ENCODE results near the gene TMPRSS2.

Gene TMPRSS2

DNA sequence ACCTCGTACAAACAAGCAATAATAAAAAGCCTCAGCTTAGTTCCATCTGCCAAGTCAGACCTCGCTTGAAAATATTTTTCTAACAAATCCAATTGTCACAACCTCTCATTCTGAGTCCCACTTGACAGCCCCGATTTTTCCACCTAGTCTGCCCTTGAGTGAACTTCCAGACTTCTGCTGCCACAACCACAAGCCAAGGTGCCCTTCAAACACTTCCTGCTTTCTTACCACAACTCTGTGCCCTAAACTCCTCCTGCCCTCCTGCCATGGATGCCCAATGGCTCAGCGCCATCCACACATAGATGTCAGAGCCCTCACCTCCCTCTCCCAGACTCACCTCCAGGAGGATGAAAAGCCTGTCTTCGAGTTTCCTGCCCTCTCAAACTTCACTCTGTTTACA is 3.9 kb downstream of the TMPRSS2 start:
- TF ChIP-seq, protein P1, sequence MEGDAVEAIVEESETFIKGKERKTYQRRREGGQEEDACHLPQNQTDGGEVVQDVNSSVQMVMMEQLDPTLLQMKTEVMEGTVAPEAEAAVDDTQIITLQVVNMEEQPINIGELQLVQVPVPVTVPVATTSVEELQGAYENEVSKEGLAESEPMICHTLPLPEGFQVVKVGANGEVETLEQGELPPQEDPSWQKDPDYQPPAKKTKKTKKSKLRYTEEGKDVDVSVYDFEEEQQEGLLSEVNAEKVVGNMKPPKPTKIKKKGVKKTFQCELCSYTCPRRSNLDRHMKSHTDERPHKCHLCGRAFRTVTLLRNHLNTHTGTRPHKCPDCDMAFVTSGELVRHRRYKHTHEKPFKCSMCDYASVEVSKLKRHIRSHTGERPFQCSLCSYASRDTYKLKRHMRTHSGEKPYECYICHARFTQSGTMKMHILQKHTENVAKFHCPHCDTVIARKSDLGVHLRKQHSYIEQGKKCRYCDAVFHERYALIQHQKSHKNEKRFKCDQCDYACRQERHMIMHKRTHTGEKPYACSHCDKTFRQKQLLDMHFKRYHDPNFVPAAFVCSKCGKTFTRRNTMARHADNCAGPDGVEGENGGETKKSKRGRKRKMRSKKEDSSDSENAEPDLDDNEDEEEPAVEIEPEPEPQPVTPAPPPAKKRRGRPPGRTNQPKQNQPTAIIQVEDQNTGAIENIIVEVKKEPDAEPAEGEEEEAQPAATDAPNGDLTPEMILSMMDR (IDR thresholded peaks at IDR 0.05), result no peak
- no peak for TF ChIP-seq ZFX (IDR thresholded peaks at IDR 0.05; ENCODE audit: borderline replicate concordance)
- peak overlapping the region; percentile 92 for H3K27ac ChIP-seq

DNA sequence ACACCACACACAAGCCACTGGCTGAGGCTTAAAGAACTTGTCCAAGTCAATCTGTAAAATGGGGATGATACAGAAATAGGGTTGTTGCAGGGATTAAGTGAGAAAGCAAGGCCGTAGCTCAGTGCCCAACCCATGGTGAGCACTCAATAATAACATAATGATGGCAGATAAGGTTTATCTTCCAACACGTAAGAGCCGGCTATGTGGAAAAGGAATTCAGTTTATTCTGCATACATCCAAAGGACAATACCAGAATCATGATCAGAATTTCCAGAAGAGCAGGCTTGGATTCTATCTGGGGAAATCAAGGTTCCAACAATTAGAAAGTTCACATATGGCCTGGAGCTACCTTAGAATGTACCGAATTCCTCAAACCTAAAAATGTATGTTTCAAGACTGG is 4.6 kb downstream of the TMPRSS2 start:
- peak overlapping the region; percentile 92 for H3K27ac ChIP-seq
- TF ChIP-seq, protein P1 (IDR thresholded peaks at IDR 0.05), result no peak
- TF ChIP-seq ZFX (IDR thresholded peaks at IDR 0.05; ENCODE audit: borderline replicate concordance), result no peak

DNA sequence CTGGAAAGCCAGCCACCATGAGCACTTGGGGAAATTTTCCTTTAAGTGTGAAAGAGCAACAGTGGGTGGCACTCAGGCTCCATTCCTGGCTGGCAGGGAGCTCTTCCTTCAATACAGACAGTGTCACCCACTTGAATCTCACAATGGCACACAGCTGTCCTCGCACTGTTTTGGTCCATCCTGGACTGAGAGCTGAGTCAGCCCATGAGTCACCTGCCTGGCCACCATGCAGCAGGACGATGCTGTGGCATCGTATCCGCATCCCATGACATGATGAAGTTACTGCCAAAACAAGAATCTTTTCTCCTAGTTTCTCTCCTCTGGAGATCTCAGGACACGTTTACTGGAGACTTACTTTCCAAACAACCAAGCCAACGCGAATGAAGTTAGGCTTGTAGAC is 6.0 kb downstream of the TMPRSS2 start:
- H3K27ac ChIP-seq, result peak overlapping the region; percentile 92
- no peak for TF ChIP-seq ZFX (IDR thresholded peaks at IDR 0.05; ENCODE audit: borderline replicate concordance)
- TF ChIP-seq, protein P1 (IDR thresholded peaks at IDR 0.05), result no peak; the same call in none of the 2 replicates

DNA sequence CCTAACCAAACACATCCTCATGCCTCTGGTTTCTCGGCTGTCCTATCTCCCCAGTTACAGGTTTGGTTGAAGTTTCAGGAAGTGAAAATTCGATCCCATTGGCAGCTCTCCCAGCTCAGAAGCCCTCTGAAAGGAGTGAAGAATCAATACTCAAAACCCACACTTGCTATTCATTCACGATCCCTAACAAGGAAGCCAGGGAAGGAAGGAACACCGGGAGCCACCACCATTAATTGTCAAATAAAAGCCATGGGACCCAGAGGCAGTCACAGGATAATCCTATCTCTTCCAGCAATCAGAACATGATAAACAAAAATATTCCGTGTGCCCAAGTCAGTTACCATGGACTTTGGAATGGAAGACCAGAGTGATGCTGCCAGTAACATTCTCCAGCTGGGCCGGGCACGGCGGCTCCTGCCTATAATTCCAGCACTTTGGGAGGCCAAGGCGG is 7.0 kb downstream of the TMPRSS2 start:
- H3K27ac ChIP-seq, result peak overlapping the region; percentile 92
- TF ChIP-seq, protein P1 (IDR thresholded peaks at IDR 0.05), result no peak
- TF ChIP-seq ZFX (IDR thresholded peaks at IDR 0.05; ENCODE audit: borderline replicate concordance), result no peak

DNA sequence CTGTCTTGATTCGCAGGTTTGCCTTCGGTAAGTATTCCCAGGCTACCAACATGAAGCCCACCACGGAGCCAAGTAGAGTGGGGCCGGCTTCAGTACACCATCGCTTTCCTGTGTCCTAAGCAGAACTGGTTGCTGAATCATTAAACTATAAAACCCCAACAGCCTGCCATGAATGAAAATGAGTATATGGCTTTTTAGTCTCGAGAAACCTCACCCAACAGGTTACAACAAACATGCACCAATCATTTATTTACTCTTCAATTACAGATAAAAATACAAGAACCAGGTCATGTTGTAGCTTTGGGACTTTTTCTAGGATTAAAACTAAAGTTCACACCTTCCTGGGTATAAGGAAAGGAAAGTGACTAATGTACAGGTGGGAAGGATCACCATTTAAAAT is 7.6 kb downstream of the TMPRSS2 start:
- peak overlapping the region; percentile 92 for H3K27ac ChIP-seq
- TF ChIP-seq, protein P1 (IDR thresholded peaks at IDR 0.05), result no peak
- TF ChIP-seq ZFX (IDR thresholded peaks at IDR 0.05; ENCODE audit: borderline replicate concordance), result no peak

DNA sequence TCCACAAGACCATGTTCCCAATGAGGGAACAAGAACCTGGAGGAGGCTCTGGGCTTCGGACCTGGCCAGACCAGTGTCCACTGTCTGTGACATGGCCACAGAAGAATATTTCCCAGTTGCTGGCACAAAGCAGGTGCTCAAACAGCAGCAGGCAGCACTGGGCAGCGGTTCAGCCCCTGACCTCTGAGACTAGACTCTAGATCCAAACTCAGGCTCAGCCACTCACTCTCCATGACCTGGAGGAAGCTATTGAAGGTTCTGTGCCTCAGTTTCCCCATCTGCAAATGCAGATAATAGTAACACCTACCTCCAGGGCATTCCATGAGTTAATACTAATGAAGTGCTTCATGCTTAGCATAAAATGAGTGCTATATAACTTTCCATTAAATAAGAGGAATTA is 8.0 kb downstream of the TMPRSS2 start:
- peak overlapping the region; percentile 92 for H3K27ac ChIP-seq
- TF ChIP-seq, protein P1 (IDR thresholded peaks at IDR 0.05), result no peak
- TF ChIP-seq ZFX (IDR thresholded peaks at IDR 0.05; ENCODE audit: borderline replicate concordance), result no peak

DNA sequence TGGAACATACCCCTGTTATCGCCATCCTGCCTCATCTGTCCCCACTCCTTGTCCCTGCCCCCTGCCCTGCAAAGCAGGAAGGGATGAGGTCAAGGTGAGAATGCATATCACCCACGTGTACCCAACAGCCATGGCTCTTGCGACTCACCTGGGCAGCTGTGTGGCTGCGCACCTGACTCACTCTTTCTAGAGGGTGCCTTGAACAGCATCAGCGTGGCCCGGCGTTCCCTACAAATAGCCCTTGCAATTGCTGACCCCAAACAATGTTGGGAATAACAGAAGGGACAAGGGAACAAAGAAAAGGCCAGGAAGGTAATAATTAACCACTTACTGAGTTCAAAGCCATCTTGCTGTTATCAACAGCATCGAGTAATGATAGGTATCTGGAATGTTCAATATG is 10.2 kb downstream of the TMPRSS2 start:
- peak overlapping the region; percentile 23; the same call in 1 of the 2 replicates for H3K27ac ChIP-seq
- TF ChIP-seq, protein P1 (IDR thresholded peaks at IDR 0.05), result no peak
- TF ChIP-seq ZFX (IDR thresholded peaks at IDR 0.05; ENCODE audit: borderline replicate concordance), result no peak
